ENCODE measurements around the gene FMO5.

GRCh38 chr1:147202576-147202975, 22.6 kb downstream of the FMO5 start:
- TF ChIP-seq EZH2 (IDR thresholded peaks at IDR 0.05; ENCODE audit: low read length, unreplicated experiment), result no peak
- no peak for TF ChIP-seq CTCF (conservative IDR thresholded peaks at IDR 0.05; ENCODE audit: low read depth, low read length)
- TF ChIP-seq EZH2phosphoT487 (IDR thresholded peaks at IDR 0.05; ENCODE audit: borderline replicate concordance, low read length), result no peak
